HPDE6-E6E7 (cell line): ENCODE results near the gene QPCT.

Source experiments
- DNase-seq: peaks from one replicate; pipeline ENCODE4 v3.0.0; 2011; ENCODE audit warnings: missing footprints; ENCODE audit errors: extremely low spot score

Gene QPCT

DNA sequence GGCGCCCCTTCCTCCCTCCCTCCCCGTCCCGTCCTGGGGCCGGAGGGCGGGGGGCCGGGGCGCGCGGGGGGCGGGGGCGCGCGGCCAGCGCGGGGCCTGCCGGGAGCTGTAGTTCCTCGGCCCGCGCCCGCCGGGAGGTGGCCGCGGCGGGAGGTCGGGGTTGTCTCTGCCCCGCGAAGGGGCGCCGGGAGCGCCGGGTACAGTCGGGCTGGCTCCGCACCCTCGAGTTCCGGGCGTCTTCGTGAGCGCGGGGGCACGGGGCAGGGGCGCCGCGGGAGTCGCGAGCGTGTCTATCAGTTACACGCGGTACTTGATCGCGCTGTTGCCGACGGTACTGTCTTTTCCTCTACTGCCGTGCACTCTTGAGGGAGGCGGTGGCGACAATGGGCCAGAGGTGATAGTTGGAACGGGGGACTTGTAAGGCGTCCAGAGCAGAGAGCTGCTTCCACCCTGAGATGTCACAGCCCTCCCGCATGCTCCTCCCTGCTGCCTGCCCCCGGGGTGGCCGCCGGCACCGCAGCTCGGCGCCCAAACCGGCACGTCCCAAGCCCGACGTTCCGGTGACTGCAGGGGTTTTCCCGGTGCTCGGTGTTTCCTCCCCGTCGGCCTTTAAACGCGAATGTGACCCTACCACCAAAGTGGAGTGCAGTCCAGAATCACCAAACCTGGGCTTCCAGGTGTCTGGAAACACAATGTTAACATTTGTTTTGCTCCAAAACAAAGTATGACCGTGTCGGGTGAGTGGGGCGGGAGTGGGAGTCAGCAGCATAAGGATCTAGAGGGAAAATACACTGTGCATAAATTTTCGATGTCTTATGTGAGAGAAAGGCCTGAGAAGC, 19.4 kb upstream of the QPCT start, which contains the start of gene PRKD3:
Gene PRKD3, minus strand, starts transcription at position 48 of the 839 bp plus-strand sequence. CDS start 8,309 bp downstream, outside the sequence.
- DNase-seq: peak; percentile 29

DNA sequence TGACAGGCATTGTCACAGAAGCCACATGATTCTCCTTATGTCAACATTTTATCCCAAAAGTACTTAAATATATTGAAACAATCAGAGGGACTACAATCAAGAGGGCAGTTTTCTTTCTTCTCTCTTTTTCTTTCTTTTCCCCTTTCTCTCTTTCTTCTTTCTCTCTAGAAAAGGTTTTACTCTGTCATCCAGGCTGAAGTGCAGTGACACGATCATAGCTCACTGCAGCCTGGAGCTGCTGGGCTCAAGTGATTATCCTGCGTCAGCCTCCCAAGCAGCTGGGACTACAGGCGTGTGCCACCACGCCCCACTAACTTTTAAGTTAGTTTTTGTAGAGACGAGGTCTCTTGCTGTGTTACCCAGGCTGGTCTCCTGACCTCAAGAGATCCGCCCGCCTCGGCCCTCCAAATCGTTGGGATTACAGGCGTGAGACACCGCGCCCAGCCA, 18.8 kb upstream of the QPCT start:
- DNase-seq: no peak

DNA sequence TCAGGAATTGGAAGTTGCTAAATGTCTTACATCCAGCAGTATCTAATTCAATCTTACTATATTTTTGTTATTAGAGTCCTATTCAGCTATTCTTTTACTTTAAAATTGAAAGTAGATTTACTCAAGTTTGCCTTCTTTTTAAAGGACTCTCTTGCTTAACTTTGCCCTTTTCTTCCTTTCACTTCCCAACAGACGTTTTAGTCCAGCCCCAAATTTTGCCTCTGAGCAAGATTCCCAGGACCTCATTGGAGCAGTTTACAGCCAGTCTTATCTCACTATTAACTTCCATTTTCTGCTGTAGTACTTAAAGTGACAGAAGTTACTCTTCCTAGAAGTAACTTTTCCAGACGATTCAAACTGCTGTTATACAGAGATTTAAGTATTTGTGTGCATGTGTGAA, 18.1 kb upstream of the QPCT start:
- DNase-seq: no peak

DNA sequence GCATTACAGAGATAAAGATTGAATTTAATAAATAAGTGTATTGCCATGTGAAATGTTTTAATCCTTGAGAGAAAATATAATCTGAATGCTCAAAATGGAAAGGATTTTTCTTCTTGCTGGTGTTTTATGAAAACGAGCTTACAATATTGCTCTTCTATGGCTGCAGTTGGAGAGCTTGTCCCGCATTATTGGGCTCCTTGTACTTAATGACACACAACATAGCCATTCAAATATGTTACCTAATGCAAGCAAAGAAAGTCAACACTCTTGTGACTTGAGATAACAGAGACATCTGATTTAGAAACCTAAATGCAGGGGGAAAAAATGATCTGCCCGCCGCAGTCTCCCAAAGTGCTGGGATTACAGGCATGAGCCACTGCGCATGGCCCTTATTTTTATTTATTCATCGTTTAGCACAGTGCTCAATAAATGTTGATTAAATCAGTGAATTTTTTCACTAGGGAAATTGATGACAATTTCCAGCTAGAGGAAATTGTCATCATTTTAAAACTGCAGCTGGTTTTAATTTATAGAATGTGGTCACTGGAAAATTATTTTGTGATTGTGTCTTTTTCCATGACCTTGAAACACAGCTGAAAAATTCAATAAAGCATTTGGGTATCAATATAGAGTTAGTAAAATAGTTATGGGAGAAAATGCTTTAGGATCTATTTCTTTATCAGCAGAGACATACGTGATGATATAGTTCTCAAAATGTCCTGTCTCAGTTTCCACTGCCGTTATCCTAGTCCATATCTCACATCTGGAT, 17.4 kb upstream of the QPCT start:
- no peak for DNase-seq

DNA sequence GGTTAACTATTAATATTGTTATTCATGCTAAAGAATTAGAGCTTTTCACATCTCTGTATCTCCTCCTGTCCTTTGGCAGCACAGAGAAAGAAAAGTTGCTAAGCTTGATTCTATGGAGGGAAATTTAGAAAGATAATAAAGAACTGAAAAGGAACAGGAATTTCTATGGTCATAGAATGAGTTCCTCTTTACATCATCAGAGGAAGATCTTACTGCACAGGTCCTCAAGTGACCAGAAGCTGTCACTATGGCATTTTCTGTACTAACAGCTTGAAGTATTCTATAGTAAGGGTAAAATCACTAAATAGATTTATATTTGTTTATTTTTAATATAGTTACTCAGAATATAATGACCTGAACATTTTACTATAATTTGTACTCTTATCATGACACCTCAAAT, 13.7 kb upstream of the QPCT start:
- DNase-seq: no peak

DNA sequence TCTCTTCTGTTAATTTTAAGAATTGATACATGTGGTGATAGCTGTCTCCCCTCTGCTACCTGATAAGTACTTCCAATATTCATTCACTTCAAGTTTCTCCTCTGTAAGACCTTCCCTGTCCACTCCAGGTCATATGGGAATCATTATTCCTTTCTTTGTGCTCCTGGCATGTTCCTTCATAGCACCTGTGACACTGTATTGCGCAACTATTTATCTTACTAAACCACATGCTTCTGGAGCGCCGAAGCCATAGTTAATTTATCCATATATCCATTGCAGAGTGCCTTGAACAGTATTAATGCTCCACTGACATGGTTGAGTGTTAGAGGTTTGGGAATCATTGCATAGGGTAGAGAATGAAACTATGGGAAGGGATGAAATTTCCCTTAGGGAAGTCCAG, 11.9 kb upstream of the QPCT start:
- DNase-seq: no peak

DNA sequence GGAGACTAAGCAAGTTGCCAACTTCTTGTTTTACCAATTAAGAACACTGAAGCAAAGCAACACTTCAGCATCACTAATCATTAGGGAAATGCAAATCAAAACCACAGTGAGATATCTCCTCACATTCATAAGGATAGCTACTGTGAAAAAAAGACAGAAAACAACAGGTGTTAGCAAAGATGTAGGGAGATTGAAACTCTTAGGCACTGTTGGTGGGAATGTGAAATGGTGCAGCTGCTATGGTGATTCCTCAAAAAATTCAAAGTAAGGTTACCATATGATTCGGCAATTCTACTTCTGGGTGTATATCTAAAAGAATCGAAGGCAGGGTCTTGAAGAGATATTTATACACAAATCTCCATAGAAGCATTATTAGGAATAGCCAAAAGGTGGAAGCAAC, 11.2 kb upstream of the QPCT start:
- no peak for DNase-seq

DNA sequence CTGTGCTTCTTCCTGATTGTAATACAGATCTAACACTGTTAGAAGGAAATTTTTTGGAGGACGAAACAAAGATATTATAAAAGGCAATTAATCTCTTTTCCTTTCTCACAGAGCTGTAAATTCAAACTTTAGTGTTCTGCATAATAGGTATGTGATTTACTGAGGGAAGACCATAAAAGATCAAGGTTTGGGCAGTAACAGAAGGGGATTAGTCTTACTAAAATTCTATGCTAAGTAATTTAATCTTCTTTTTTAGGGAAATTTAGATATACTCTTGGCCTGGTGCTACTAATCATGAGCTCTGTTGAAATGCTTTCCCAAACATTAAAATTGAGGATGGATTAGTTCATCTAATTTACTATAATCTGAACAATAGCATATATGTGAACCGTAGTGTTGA, 8.8 kb upstream of the QPCT start:
- DNase-seq: no peak

DNA sequence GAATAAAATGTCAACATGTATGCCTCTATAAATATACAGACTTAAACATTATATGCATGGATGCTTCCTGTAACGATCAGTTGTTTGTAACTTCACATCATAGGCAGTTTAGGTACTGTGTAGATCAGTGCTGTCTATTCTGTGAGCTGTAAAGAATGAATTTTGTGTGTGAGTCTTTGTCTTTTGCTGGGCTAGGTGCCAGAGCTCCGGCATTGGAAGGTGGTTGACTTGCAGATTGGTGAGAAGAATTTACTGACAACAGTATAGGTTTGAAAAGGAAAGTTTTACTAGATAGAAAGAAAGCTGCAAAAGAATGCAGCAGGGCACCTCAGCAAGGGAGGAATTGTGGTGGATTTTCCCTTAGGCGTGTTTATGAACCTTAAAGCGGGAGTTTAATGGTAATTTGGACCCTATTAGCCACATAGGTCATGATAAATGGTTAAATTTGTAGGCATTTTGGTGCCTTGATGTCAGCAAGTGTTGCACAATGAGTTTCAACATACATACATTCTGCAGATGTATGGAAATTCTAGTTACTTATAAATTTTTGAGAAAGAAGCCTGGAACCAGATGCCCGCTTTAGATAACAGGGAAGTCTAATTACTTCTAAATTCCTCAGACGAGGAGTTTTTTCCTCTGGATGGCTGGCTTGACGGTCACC, 6.7 kb upstream of the QPCT start:
- no peak for DNase-seq

DNA sequence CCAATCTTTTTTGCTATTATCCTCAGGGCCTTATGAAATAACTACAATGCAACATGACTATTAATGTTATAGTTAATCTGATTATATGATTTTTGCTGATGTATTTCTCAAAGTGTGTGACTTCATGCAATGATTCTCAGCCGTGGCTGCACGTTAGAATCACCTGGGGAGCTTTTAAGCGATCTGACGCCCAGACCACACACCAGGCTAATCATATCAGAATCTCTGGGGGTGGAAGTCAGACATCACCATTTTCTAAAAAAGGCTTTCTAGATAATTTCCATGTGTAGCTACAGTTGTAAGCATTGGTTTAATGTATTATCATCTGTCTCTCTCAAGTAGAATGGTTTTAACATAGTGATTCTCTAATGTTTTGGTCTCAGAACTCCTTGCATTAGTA, 5.5 kb upstream of the QPCT start:
- DNase-seq: no peak

DNA sequence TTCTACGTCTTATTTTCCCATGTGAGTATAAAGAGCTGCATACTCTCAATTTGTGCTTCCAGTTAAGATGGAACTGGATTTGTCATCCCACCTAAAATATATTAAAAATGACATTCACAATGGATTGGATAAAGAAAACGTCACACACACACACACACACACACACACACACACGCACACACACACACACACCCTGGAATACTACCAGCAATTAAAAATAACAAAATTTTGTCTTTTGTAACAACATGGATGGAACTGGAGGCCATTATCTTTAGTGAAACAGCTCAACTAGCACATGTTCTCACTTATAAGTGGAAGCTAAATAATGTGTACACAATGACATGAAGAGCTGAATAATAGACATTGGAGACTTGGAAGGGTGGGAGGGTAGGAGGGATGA, 3.8 kb upstream of the QPCT start:
- DNase-seq: no peak

DNA sequence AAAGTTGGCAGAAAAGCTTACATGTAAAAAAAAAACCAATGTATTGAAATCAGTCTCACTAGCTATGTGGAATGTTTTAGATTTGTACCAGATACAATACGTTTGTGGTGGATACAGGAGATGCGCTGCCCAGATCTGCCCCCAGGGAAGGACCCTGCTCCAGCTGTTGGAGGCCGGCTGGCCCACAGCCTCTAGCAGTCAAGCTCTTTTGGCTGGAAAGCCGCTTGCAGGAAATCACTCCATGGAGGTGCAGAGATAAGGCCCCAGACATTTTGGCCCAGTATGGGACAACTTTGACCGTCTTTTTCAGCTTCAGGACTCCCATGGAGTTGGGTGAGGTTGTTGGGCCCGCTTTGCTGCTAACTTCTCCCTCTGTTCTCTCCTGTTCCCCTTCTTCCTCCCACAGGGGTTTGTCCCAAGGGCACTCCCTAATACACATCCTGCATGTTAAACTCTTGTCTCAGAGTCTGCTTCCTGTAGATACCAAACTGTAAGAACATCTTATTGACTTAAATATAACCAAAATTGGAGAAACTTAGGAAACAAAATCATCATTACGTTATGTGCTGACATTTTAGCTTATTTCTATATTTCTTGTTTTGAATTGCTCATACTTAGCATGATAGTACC, 1.7 kb upstream of the QPCT start:
- DNase-seq: no peak

DNA sequence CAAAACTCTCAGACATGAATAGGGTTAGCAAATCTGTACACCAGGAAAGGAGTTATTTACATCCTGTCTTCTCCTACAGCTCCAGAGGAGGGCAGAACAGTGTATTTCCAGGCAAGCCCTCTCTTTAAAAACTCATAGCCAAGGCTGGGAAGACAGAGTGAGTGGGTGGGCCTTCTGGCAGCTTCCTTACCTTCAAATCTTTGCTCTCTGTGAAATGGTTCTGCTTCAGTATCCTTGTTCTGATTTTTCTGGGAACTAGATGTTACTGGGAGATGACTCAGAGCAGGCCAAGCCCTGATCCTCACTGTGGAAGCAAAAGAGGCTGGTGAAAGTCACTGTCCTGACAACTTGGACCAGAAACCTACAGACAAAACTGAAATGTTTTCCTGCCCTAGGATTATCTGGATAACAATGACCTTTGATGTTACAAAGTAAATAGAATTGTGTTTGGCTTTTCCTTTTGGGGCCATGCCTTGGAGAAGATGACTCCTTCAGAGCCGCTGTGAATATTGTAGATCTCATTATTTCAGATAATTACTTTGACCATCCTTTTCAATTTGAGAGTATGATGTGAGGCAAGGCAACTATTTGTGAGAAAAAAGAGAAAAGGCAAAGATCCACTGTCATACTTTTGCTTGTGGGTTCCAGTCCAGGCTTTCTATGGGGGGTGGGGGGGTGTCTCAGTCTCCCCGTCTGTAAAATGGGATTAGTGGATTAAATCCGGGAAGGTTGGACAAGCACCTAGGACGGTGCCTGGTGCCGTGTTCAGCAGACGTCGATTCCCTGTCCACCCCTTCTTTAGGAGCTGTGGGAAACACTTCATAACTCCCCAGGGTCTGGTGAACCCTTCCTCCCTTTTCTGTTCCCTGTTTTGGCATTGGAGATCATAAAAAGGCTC, 644 bp upstream of the QPCT start:
- no peak for DNase-seq

DNA sequence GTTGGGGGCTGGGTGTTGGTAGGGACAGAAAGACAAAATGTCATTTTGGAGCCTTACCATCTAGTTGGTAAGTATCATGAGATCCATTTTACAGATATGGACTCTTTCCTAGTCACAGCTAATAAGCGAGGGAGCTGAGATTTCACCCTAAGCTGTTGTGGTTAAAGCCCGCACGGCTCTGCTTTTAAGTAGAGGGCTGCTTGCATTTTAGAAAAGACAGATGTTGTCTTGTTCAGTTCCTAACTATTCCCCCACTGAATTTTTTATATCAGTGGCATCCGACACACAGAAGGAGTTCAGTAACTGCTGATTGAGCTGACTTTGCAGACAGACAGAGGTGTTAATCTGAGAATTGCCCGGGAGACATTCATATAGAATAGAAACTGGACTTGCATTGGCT, 3.7 kb downstream of the QPCT start:
- DNase-seq: no peak

DNA sequence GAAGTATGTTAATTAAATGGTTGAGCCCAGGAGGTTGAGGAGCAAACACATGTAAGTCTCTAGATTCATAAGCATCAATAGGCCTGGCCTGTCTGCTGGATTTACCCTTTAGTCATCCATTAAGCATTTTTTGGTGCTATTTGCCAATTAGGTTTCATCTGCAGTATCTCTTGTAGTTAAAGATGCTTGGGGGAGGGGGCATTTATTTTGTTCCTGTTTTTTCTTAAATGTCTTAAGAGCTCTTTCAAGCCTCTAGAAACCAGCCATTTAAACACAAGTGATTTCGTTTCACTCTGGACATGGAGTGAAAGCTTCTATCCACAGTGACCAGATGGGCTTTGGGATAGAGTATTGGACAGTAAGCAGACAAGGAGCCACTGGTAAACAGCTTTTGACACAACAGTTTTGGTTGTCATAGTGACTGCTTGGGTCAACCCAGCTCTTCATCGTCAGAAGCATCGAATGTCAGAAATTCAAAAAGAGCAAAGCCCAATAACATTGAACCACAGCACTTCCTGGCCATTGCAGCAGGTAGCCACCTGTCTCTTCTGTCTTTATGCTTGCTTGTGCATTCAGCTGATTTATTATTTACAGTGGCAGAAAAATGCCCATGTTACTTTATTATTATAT, 4.9 kb downstream of the QPCT start:
- DNase-seq: no peak

DNA sequence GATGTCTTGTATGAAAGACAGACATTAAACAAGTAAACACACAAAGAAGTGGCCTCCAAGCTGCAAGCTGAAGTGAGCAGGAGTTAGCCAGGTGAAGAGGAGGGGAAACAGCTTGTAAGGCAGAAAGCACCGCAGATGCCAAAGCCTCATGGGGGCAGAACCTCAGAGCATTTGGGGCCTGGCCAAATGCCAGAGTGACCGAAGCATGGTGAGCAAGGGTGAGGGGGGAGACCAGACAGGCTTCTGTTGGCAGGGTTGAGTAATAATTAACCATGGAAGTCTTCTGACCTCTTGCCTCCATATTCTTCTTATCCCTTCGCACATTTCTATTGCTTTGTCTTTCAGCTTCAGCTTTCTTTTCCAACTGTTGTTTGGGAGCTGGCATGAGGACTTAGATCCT, 5.6 kb downstream of the QPCT start:
- no peak for DNase-seq

DNA sequence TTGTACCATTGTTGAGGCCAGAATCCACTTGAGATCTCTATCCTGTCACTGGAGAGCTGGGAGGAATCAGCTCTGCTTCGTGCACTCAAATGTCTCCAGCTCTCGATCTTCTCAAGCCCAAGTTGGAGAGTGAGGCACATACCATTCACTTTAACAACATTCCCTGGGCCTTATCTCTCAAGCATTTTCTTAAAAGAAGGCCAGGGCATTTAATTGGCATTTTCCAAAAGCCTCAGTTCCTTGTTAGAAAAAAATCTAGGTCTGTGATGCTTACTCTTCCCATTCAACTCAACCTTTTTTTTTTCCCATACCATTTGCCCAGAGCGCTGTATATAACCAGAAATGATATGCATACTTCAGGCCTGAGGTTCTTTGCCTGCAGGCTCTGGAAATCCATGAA, 10.1 kb downstream of the QPCT start:
- DNase-seq: no peak

DNA sequence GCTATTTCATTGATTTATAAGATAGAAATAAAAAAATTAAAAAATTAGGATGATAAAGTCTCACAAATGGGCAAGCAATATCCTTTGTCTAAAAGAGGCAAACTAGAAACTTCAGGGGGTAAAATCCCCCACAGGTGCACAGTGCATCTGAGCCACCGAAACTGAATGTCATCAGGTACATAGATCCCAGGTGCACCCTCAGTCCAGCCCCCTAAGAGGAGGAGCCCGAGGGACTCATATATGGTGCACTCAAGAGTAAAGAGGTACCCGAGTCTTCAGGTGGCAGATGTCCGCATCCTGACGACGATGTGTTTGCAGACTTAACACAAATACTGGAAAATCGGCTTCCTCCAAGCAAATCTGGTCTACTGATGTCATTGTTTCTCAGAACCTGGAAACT, 11.3 kb downstream of the QPCT start:
- DNase-seq: no peak

DNA sequence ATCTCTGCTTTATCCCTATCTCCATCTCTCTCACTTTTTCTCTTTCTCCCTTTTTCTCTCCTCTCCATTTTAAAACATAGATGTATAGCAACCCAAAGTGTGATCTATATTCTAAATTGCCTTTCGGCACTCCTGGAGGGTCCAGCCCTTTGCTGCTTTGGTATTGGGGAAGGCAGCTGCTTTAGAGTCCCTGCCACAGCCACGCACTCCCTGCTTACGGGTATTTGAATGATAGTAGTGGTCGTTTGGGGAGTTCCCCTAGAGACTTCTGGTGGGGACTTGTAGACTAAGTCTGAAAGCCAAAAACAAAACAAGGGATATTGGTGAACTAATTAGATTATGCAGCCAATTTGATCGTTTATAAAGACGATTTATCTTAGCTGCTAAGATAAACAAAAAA, 11.9 kb downstream of the QPCT start:
- DNase-seq: no peak

DNA sequence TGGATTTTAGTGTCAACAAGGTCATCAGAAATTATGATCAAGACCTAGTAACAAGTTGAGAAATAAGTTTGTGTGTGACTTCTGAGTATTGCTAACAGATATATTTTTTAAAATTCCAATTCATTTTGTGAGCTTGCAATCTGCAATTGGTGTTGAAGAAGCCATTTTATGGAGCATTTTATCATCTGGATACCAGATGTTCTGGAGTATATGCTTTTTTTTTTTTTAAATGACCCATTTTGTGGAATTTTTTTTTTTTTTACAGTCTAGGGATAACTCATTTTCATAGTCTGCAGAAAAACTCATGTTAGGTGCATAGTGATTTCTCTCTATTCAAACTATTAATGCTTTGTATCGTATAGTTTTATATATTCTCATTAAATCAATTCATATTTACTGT, 12.6 kb downstream of the QPCT start:
- DNase-seq: no peak

DNA sequence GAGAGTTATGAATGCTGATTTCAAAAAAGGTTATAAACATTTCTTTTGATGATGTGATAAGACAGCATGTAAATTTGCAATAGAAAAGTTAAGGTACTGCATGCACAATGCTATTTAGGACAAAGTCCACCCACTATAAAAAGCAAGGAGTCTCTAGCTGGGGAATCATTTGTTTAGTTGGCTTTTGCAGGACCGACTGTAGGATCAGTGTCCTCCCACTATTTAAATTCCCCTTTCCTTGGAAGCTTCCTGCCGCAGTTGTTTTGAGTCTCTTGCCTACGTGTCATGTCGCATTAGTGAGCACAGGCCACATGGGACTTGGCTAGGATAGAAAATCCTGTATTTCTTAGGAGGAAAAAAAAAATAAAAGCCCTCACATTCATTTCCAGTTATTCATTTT, 13.1 kb downstream of the QPCT start:
- DNase-seq: no peak
